ENCODE results near the gene HYAL3.
"Not testable (repeated sequence)": the region's sequence is repeated elsewhere in the genome, so short reads cannot be mapped to it uniquely, and the experiment has no call there.

The HYAL3 gene

GRCh38 chr3:50268703-50269451 lies 30.3 kb downstream of the HYAL3 start, which contains the start of gene SEMA3B:
Gene SEMA3B (plus strand): TSS chr3:50269147. CDS start chr3:50269241, 94 bp downstream.
- DNase-seq, result no peak

- DNase-seq, result no peak
Measured at GRCh38 chr3:50268276-50268675, 30.9 kb downstream of the HYAL3 start.

DNA sequence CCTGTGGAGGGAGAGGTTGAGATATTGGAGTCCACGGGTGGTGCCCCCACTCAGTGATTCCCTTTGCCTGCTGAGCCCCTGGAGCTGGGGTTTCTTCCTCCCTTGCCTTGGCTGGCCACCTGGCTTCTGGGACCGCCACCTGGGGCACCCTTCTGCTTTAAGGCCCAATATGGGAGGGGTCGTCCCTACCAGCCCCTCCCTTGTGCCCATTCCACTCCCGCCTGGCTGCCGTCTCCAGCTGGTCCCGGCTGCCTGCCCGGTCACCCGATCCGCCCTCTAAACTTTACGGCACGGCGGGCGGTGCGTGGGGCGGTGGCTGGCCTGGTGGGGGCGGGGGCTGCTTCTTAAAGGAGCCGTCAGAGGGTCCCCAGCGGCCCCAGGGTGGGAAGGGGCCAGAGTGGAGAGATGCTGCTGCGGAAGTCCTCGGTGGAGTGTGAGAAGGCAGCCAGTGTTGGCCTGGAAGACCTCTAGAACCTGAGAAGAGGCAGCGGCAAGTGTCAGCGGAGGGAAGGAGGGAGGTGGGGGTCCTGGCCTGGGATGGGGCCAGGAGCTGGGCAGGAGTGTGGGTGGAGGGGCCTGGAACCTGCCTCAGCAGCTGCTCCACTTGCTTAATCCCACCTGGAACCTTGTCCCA lies 31.8 kb downstream of the HYAL3 start:
- DNase-seq, result no peak

- DNase-seq, result no peak
Measured at GRCh38 chr3:50266836-50267235, 32.4 kb downstream of the HYAL3 start.

GRCh38 chr3:50266017-50266416 lies 33.2 kb downstream of the HYAL3 start:
- DNase-seq, result no peak

- no peak for DNase-seq
Measured at GRCh38 chr3:50265571-50265970, 33.6 kb downstream of the HYAL3 start.

DNA sequence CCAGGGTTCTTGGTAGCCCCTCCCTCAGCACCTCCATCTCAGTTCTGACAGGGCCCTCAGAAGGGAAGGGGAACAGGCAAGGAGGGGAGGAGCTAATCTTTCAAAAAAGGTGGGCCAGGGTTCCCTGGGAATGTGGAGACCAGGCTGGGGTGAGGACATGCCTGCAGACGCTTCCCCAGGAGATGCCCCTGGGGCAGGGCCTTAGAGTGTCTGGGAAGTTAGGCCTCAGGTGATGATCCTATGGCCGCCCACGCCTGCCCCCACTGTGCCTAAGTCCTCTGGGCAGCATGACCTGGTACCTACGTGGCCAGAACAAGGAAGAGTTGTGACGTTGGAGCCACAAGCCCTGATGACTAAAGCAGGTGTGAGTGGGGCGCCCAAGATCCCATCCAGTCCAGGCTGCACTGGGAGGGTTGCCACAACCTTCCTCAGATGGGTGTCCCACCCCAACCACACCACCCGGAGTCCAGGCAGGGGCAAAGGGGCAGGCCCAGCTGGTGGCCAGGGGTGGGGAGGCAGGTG lies 34.2 kb downstream of the HYAL3 start:
- DNase-seq, result no peak

GRCh38 chr3:50264383-50264963 lies 34.7 kb downstream of the HYAL3 start:
- no peak for DNase-seq

GRCh38 chr3:50263478-50264382 lies 35.5 kb downstream of the HYAL3 start:
- no peak for DNase-seq

- DNase-seq, result no peak
Measured at GRCh38 chr3:50262778-50263177, 36.4 kb downstream of the HYAL3 start.

GRCh38 chr3:50262200-50262599 lies 37.0 kb downstream of the HYAL3 start:
- DNase-seq, result not testable (repeated sequence)

DNA sequence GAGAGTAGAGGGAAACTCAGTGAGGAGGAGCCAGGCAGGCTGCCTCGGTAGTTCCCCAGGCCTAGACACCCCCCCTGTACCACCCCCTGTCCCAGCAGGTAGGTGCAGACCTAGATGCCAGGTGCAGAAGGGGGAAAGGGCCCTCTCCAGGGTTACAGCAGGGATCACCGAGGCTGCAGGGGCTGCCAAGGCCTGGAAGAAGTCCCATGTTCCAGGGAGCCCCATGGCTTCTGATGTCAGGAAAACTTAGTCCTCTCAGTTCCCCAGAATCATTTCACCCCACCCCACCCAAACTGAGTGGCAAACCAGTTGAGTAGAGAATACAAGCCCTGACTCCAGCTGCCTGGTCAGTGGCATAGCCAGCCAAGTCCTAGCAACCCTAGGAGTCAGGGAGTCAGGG lies 37.7 kb downstream of the HYAL3 start:
- no peak for DNase-seq

DNA sequence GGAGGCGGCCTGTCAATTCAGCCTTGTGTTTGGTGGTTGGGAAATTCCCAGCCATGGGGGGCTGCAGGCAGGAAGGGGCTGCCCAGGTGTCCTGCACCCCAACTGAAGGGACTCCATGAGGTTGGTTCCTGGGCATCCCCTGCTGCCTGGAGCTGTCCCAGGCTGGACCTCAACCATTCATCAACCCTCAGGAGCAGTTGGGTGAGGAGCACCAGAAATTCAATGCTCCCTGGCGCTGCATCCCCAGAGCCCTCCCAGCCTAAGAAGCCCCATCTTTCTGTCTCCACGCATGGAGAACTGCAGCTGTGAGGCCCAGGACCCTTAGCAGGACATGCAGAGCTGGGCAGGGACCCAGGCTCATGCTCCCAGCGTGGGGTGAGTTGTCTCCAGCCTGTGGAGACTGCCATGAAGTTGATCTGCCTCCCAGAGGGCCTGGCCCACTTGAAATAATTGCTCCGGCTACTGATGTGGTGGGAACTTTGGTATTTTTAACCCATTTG lies 38.2 kb downstream of the HYAL3 start:
- no peak for DNase-seq

- peak; percentile 91 for DNase-seq
Measured at GRCh38 chr3:50260027-50260941, 38.9 kb downstream of the HYAL3 start.

DNA sequence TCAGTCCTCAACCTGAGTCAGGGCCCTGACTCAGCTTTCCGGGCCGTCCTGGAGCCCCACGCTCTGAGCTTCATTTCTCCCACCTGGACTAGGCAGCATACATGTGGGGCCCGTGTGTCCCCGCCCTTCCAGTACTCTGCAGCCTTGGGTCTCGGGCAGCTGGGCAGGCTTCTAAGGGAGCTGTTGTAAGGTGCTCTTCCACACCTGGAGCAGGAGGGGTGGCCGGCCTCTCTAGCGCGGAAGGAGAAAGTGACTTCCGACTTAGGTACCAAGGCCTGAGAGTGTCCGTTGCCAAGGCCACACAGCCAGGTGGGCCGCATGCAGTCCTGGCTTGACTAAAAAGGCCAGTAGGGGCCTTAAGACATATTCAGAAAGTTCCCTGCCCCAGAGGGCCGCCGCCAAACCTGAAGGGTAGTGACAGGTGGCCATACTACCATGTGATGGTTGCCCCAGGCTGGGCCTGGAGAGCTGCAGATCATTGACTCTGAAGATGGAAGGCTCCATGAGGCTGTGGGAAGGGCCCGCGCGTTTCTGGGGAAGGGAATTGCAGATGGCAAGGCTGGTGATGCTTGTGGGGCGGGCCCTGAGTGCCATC lies 39.7 kb downstream of the HYAL3 start:
- no peak for DNase-seq

DNA sequence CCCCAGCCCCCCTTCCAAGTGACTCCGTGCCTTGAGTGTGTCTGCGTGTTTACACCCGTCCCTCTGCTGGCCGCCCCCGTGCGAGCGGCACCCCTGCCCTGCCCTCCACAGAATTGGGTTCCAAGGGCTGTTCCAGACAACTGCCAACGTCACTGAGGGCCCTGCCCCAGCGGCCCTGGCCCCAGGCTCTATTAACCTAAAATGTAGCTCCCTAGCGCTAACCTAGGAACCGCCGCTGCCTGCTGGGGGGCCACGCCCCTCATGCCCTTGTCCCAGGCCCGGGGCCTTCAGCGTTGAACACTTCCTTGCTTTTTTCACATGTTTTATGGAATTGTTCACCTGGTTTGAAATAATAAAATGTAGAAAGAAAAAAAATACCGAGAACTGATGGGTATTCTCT lies 40.2 kb downstream of the HYAL3 start:
- no peak for DNase-seq

- no peak for DNase-seq
Measured at GRCh38 chr3:50258029-50258680, 41.0 kb downstream of the HYAL3 start.

GRCh38 chr3:50256978-50257890 lies 42.0 kb downstream of the HYAL3 start:
- DNase-seq, result peak; percentile 64

DNA sequence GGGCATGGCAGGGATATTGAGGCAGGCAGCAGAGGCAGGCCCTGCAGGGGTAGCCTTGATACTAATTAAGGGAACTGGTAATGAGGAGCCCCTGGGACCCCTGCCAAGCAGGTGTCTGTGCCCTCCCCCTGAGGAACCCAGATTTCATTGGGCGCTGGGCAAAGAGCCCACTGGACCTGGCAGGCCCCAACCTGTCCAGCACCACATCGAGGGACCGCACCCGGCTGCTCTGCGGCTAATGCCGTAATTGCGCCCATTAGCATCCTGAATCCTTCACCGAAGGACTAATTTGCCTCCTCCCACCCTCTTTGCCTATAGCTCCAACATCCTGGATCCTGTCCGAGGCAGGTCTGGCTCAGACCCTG lies 44.0 kb downstream of the HYAL3 start:
- DNase-seq, result no peak
